HepG2 (cell line): ENCODE data around the gene IAH1. TPM values are rescaled to one million over a fixed set of nuclear protein-coding genes. Genes with fewer than 3 reads are reported as not detected.

Experiments
- ATAC-seq: fragments of 200-7000 bp; cut with Tn5 transposase; 3 replicates; pipeline ENCODE4 v1.9.1; 2020; ENCODE audit warnings: mild to moderate bottlenecking, moderate library complexity
- BruUV-seq: library from RNA; stranded (reverse); fragments of 400-500 nt; replicated peaks from 2 replicates; lab custom pipeline; 2021; lab: Mats Ljungman, UMichigan
- CTCF ChIA-PET: fragments of 300-600 bp; formaldehyde crosslinking; extraction: SDS; loops from one replicate; lab custom pipeline; 2021; ENCODE audit warnings: low total read pairs, inconsistent platforms, low intra/inter-chr PET ratio; lab: Yijun Ruan, JAX
- POLR2A ChIA-PET: fragments of 350-600 bp; sonication (Branson Sonifier 250); formaldehyde crosslinking; loops from one replicate; lab custom pipeline; 2020; ENCODE audit warnings: antibody characterized with exemption, inconsistent platforms; lab: Yijun Ruan, JAX
- DNase-seq: peaks from one replicate; pipeline ENCODE4 v3.0.0-alpha.2; 2015; ENCODE audit warnings: low spot score
- FAIRE-seq: peaks from 3 replicates; lab custom pipeline; 2011; peaks lifted over from hg19 to GRCh38; lab: Jason Lieb, UNC
- H2AFZ ChIP-seq: one replicate; pipeline ENCODE4 v1.6.1; 2011; ENCODE audit warnings: low read length, inconsistent platforms
- H3K27ac ChIP-seq: fragments of 300-600 bp; 3 replicates; pipeline ENCODE4 v1.8.0; 2011; ENCODE audit warnings: mixed run types, mild to moderate bottlenecking, mixed read lengths, low read length, inconsistent platforms; ENCODE audit not compliant: insufficient read depth; ENCODE audit errors: extremely low read length
- H3K27me3 ChIP-seq, 2 experiments: fragments of 200-600 bp in 1 of 2; 2 replicates in 1 of 2; 3 replicates in 1 of 2; pipeline versions ENCODE4 v1.6.0 to v1.8.0; 2011; ENCODE audit warnings: low read length in 2 of 2, mild to moderate bottlenecking in 2 of 2, moderate library complexity in 2 of 2, inconsistent platforms in 1 of 2; ENCODE audit not compliant: insufficient read depth in 2 of 2, control insufficient read depth in 1 of 2
- H3K36me3 ChIP-seq, 2 experiments: fragments of 200-600 bp in 1 of 2; replicated peaks in 1 of 2; 2 replicates in 1 of 2; 3 replicates in 1 of 2; pipeline versions ENCODE4 v1.5.1 to v1.8.0; 2011; ENCODE audit warnings: low read length in 2 of 2, inconsistent platforms in 1 of 2; ENCODE audit not compliant: insufficient read depth in 2 of 2, control insufficient read depth in 1 of 2
- H3K4me1 ChIP-seq: 2 replicates; pipeline ENCODE4 v1.5.1; 2012; ENCODE audit warnings: low read length, inconsistent platforms; ENCODE audit not compliant: insufficient read depth
- H3K4me2 ChIP-seq: 2 replicates; pipeline ENCODE4 v1.6.0; 2011; ENCODE audit warnings: low read depth, low read length, inconsistent platforms
- H3K4me3 ChIP-seq, 3 experiments: fragments of 200-600 bp in 1 of 3; sonication (generic), shearing (Covaris generic) in 1 of 3; replicated peaks in 1 of 3; 2 replicates each; pipeline ENCODE4 v1.5.1; 2011 to 2016; ENCODE audit warnings: low read length in 3 of 3, inconsistent platforms in 2 of 3, low read depth in 2 of 3, mild to moderate bottlenecking in 2 of 3, control low read depth in 1 of 3, mixed read lengths in 1 of 3; ENCODE audit not compliant: insufficient read depth in 1 of 3
- H3K79me2 ChIP-seq: one replicate; pipeline ENCODE4 v1.6.1; 2011; ENCODE audit warnings: low read length, inconsistent platforms; ENCODE audit not compliant: insufficient read depth
- H3K9ac ChIP-seq: 2 replicates; pipeline ENCODE4 v1.6.0; 2011; ENCODE audit warnings: mild to moderate bottlenecking, low read depth, low read length, inconsistent platforms; ENCODE audit not compliant: insufficient read depth
- H3K9me3 ChIP-seq: 2 replicates; pipeline ENCODE4 v1.5.1; 2012; ENCODE audit warnings: mild to moderate bottlenecking, low read length
- H4K20me1 ChIP-seq: 2 replicates; pipeline ENCODE4 v1.6.0; 2011; ENCODE audit warnings: inconsistent platforms, mild to moderate bottlenecking, low read length, moderate library complexity; ENCODE audit not compliant: insufficient read depth
- KLF9 ChIP-seq: IDR thresholded peaks from 2 replicates; pipeline ENCODE4 v1.6.1; 2016; ENCODE audit warnings: low read depth
- NR2F1 ChIP-seq, 2 experiments: fragments of 450-650 bp in 1 of 2; formaldehyde crosslinking in 1 of 2; IDR thresholded peaks; 2 replicates each; pipeline versions ENCODE4 v1.5.0 to v1.6.1; 2016 to 2020; ENCODE audit warnings: mild to moderate bottlenecking in 1 of 2, missing compliant biosample characterization in 1 of 2, missing genetic modification reagents in 1 of 2, moderate library complexity in 1 of 2
- RXRB ChIP-seq: IDR thresholded peaks from 2 replicates; pipeline ENCODE4 v1.6.1; 2016; ENCODE audit warnings: borderline replicate concordance, missing genetic modification reagents, missing compliant biosample characterization
- SETDB1 ChIP-seq: sonication (generic); formaldehyde crosslinking; IDR thresholded peaks from 2 replicates; pipeline ENCODE4 v1.5.1; 2020; ENCODE audit warnings: missing genetic modification reagents, mild to moderate bottlenecking, borderline replicate concordance
- TARDBP ChIP-seq: sonication (generic); formaldehyde crosslinking; IDR thresholded peaks from 2 replicates; pipeline ENCODE4 v1.8.0; 2022; ENCODE audit warnings: mild to moderate bottlenecking, missing genetic modification reagents
- U2AF2 ChIP-seq: fragments of 200-400 bp; formaldehyde crosslinking; IDR thresholded peaks from 2 replicates; pipeline ENCODE4 v1.6.1; 2017; ENCODE audit warnings: low read depth, mild to moderate bottlenecking, low read length
- ZNF124 ChIP-seq: sonication (generic); formaldehyde crosslinking; IDR thresholded peaks from 2 replicates; pipeline ENCODE4 v1.4.0; 2020; ENCODE audit warnings: missing genetic modification reagents
- ZNF17 ChIP-seq: sonication (generic); formaldehyde crosslinking; IDR thresholded peaks from 2 replicates; pipeline ENCODE4 v1.5.0; 2020; ENCODE audit warnings: mild to moderate bottlenecking, missing genetic modification reagents
- ZNF232 ChIP-seq: sonication (generic); formaldehyde crosslinking; IDR thresholded peaks from 2 replicates; pipeline ENCODE4 v1.4.0; 2020; ENCODE audit warnings: missing genetic modification reagents, borderline replicate concordance
- ZNF256 ChIP-seq: sonication (generic); formaldehyde crosslinking; conservative IDR thresholded peaks from 2 replicates; pipeline ENCODE4 v1.4.0; 2020; ENCODE audit warnings: missing genetic modification reagents
- ZNF563 ChIP-seq: sonication (generic); formaldehyde crosslinking; IDR thresholded peaks from 2 replicates; pipeline ENCODE4 v1.8.0; 2022; ENCODE audit warnings: mild to moderate bottlenecking, moderate library complexity, missing genetic modification reagents
- ZNF616 ChIP-seq: sonication (generic); formaldehyde crosslinking; IDR thresholded peaks from 2 replicates; pipeline ENCODE4 v1.5.0; 2020; ENCODE audit warnings: low read depth, mild to moderate bottlenecking, missing genetic modification reagents
- ZNF780A ChIP-seq: sonication (generic); formaldehyde crosslinking; IDR thresholded peaks from 2 replicates; pipeline ENCODE4 v1.8.0; 2022; ENCODE audit warnings: mild to moderate bottlenecking, missing genetic modification reagents, moderate library complexity
- WGBS: methylation state at CpG from one replicate; pipeline ENCODE4 v1.1.6; 2017; ENCODE audit warnings: low lambda C conversion rate; 5-methylcytosine and 5-hydroxymethylcytosine counted together
- in situ Hi-C: cut with HindIII; loops from 2 replicates; pipeline ENCODE4 v1.10.0; 2017; ENCODE audit warnings: low pct_unique_long_range_greater_than_20kb; ENCODE audit not compliant: extremely low pct_ligation_motif_present
- intact Hi-C: fragments of 100-400 bp; cut with micrococcal nuclease; formaldehyde crosslinking; loops from one replicate; pipeline ENCODE4 v1.10.0; 2022; ENCODE audit not compliant: unreplicated experiment
- polyA plus RNA-seq, 8 experiments: library from polyadenylated mRNA; depleted of rRNA in 3 of 8; stranded (reverse) in 7 of 8; unstranded in 1 of 8; fragments of >200 nt; fragmentation: Illumina TruSeq in 4 of 8; extraction: Trizol in 4 of 8; gene quantifications; 2 replicates each; pipeline versions ENCODE4 v1.2.1 to v1.2.3, GENCODE V29; 2011 to 2016; ENCODE audit warnings: low read depth in 4 of 8, missing spikeins in 1 of 8, mixed read lengths in 1 of 8; ENCODE audit not compliant: insufficient read depth in 1 of 8
- total RNA-seq, 5 experiments: library from RNA; depleted of rRNA; stranded (reverse); fragments of >200 nt; fragmentation: Illumina TruSeq; extraction: Trizol; gene quantifications; 2 replicates each; pipeline ENCODE4 v1.2.3, GENCODE V29; 2016; ENCODE audit warnings: low read depth in 1 of 5
- TF ChIP-seq, protein P1 (sequence below): sonication (generic); formaldehyde crosslinking; IDR thresholded peaks from 2 replicates; pipeline ENCODE4 v1.5.0; 2020; ENCODE audit warnings: mild to moderate bottlenecking, low read depth, missing genetic modification reagents, borderline replicate concordance
- TF ChIP-seq, protein P2 (sequence below): sonication (generic); formaldehyde crosslinking; IDR thresholded peaks from 2 replicates; pipeline ENCODE4 v1.4.0; 2020; ENCODE audit warnings: mild to moderate bottlenecking, missing genetic modification reagents
- TF ChIP-seq, protein P3 (sequence below): sonication (generic); formaldehyde crosslinking; IDR thresholded peaks from 2 replicates; pipeline ENCODE4 v1.4.0; 2020; ENCODE audit warnings: mild to moderate bottlenecking, missing genetic modification reagents, borderline replicate concordance

IAH1 gene
- total and polyA plus RNA-seq, 2 of the 13 experiments (the other 11 are each of a cell fraction or from before 2014, with no cell fraction given), result 43.6 to 44.4 TPM

DNA sequence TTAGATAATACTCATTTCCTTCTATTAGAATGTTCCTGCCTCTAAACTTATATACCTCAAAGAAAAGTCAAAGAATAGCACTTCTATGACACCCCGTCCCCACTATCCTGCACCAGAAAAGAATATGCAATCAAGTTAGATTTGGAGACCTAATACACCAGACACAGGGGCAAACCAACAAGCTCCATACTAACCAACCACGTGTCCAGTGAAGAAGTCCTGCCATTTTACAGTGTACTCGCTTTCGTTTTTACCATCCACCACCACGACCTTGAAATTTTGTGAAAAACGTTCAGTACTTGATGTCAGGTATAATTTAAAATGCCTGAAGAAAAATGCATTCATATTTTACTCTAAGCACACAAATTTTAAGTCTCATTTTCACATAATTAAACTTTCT lies 62.2 kb downstream of the IAH1 start:
- TF ChIP-seq, protein P1, sequence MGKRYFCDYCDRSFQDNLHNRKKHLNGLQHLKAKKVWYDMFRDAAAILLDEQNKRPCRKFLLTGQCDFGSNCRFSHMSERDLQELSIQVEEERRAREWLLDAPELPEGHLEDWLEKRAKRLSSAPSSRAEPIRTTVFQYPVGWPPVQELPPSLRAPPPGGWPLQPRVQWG, result no peak
- TF ChIP-seq U2AF2 (no peak), RXRB (CRISPR knock-in tag) (no peak), ZNF563 (CRISPR knock-in tag) (no peak), ZNF232 (CRISPR knock-in tag) (no peak), ZNF780A (CRISPR knock-in tag) (no peak), NR2F1 (CRISPR knock-in tag; IDR thresholded peaks at IDR 0.05) (no peak), SETDB1 (CRISPR knock-in tag) (no peak), ZNF616 (CRISPR knock-in tag) (no peak), TARDBP (CRISPR knock-in tag) (no peak), ZNF124 (CRISPR knock-in tag) (no peak), ZNF17 (CRISPR knock-in tag) (no peak), ZNF256 (CRISPR knock-in tag) (no peak), KLF9 (CRISPR knock-in tag) (no peak)
- TF ChIP-seq, protein P2, sequence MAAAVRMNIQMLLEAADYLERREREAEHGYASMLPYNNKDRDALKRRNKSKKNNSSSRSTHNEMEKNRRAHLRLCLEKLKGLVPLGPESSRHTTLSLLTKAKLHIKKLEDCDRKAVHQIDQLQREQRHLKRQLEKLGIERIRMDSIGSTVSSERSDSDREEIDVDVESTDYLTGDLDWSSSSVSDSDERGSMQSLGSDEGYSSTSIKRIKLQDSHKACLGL, result no peak
- TF ChIP-seq, protein P3, sequence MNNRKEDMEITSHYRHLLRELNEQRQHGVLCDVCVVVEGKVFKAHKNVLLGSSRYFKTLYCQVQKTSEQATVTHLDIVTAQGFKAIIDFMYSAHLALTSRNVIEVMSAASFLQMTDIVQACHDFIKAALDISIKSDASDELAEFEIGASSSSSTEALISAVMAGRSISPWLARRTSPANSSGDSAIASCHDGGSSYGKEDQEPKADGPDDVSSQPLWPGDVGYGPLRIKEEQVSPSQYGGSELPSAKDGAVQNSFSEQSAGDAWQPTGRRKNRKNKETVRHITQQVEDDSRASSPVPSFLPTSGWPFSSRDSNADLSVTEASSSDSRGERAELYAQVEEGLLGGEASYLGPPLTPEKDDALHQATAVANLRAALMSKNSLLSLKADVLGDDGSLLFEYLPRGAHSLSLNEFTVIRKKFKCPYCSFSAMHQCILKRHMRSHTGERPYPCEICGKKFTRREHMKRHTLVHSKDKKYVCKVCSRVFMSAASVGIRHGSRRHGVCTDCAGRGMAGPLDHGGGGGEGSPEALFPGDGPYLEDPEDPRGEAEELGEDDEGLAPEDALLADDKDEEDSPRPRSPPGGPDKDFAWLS (CRISPR knock-in tag), result no peak
- Histone ChIP-seq H3K27me3 (no peaks in the 10 kb centered on the region), H3K36me3 (peaks cover 3 to 30% of the 10 kb centered on the region in 2 experiments; a peak in 4 of 5 replicates), H3K4me1 (peaks cover 17% of the 10 kb centered on the region), H2AFZ (no peak overlapping the region), H3K9ac (no peak overlapping the region), H3K4me3 (no peak overlapping the region), H4K20me1 (no peaks in the 10 kb centered on the region), H3K9me3 (no peaks in the 10 kb centered on the region), H3K79me2 (no peaks in the 10 kb centered on the region), H3K4me2 (no peak overlapping the region), H3K27ac (no peak overlapping the region)
- intact Hi-C loops (loop anchor here (5.0 kb wide), 1 partner anchor 44 kb away; no protein-coding TSS in a partner anchor), in situ Hi-C loops (no loop called here)
- WGBS, result 97% methylated on average over 6 of the region's 6 CpGs
- FAIRE-seq, result no peak
- POLR2A ChIA-PET, result interaction anchor here (2.1 kb wide), 1 partner anchor 19 kb away, joined by 16 read pairs; the partner anchor contains the start of gene ADAM17
- CTCF ChIA-PET, result no interaction called here
- BruUV-seq, result no TSS peak
- DNase-seq, result no peak
- ATAC-seq, result no peak
